Sigmoid colon (tissue), 7 donors: Measurements from ENCODE around the gene BCR. TPM values are rescaled to one million over a fixed set of nuclear protein-coding genes. Genes with fewer than 3 reads are reported as not detected.

Experiments used
- DNase-seq: peaks from one replicate; pipeline ENCODE4 v3.0.0-alpha.2; 2019
- H3K27ac ChIP-seq, 4 donors: fragments of 200-600 bp; sonication (generic); one replicate each; pipeline ENCODE4 v1.5.1; 2016 to 2019; ENCODE audit warnings: mild to moderate bottlenecking in 1 of 4
- H3K27me3 ChIP-seq, 3 donors: fragments of 200-600 bp; sonication (generic); one replicate each; pipeline ENCODE4 v1.5.1; 2019; ENCODE audit warnings: mild to moderate bottlenecking in 1 of 3
- H3K36me3 ChIP-seq, 4 donors: fragments of 200-600 bp; sonication (generic); one replicate each; pipeline ENCODE4 v1.5.1; 2016 to 2019
- H3K4me1 ChIP-seq, 4 donors: fragments of 200-600 bp; sonication (generic); one replicate each; pipeline ENCODE4 v1.5.1; 2017 to 2019
- H3K4me3 ChIP-seq, 4 donors: fragments of 200-600 bp; sonication (generic); one replicate each; pipeline ENCODE4 v1.5.1; 2017 to 2019; ENCODE audit warnings: mild to moderate bottlenecking in 2 of 4, moderate library complexity in 1 of 4
- H3K9me3 ChIP-seq, 4 donors: fragments of 200-600 bp in 3 of 4; sonication (generic) in 3 of 4; one replicate each; pipeline versions ENCODE4 v1.5.1 to v1.6.1; 2013 to 2019
- EP300 ChIP-seq, 4 donors: sonication (generic); formaldehyde crosslinking; IDR thresholded peaks; one replicate each; pipeline ENCODE4 v1.6.1; 2017; ENCODE audit warnings: antibody characterized with exemption in 4 of 4
- POLR2A ChIP-seq, 2 donors: fragments of 450-650 bp; IDR thresholded peaks; one replicate each; pipeline ENCODE4 v1.6.1; 2016; ENCODE audit warnings: antibody characterized with exemption in 2 of 2, mild to moderate bottlenecking in 2 of 2, moderate library complexity in 2 of 2
- POLR2AphosphoS5 ChIP-seq, 4 donors: sonication (generic); formaldehyde crosslinking; IDR thresholded peaks; one replicate each; pipeline ENCODE4 v1.6.1; 2017; ENCODE audit warnings: antibody characterized with exemption in 4 of 4
- WGBS, 2 donors: extraction: QIAGEN DNeasy Blood & Tissue Kit; methylation state at CpG; one replicate each; pipeline ENCODE4 v1.1.7; 2013; 5-methylcytosine and 5-hydroxymethylcytosine counted together
- intact Hi-C: fragments of 100-400 bp; cut with DNase I; formaldehyde crosslinking; loops from one replicate; pipeline ENCODE4 v1.15.1; 2023
- polyA plus RNA-seq, 3 donors: library from polyadenylated mRNA; stranded (reverse); fragments of 200-250 nt; gene quantifications; one replicate each; pipeline ENCODE4 v1.2.3, GENCODE V29; 2013
- total RNA-seq, 4 donors: library from RNA; depleted of rRNA; stranded (reverse); fragments of >200 nt; gene quantifications; one replicate each; pipeline ENCODE4 v1.1.0, GENCODE V29; 2016
- TF ChIP-seq, protein P1 (sequence below), 4 experiments: fragments of 450-650 bp in 3 of 4; fragments of 200-600 bp in 1 of 4; IDR thresholded peaks; one replicate each; pipeline ENCODE4 v1.5.1; 2016 to 2019; ENCODE audit warnings: antibody characterized with exemption in 4 of 4, mild to moderate bottlenecking in 3 of 4, moderate library complexity in 2 of 4
- donor health status: healthy with polysubstance abuse.
- donor health status: Bipolar disorder and iron deficiency.
- donor health status: healthy.

The BCR gene
- total and polyA plus RNA-seq, 7 donors = 10.8 to 39.9 (median 17.5) TPM

- DNase-seq = no peak
- Histone ChIP-seq H3K27me3 (no peaks in the 10 kb centered on the region), H3K27ac (peak overlapping the region; percentile 68 to 86 (median 79)), H3K4me1 (peaks cover 0 to 68% (median 57%) of the 10 kb centered on the region in 4 donors), H3K9me3 (no peaks in the 10 kb centered on the region), H3K4me3 (peak overlapping the region; percentile 17 to 77 (median 72)), H3K36me3 (no peaks in the 10 kb centered on the region)
- intact Hi-C loops = no loop called here
- TF ChIP-seq, protein P1, sequence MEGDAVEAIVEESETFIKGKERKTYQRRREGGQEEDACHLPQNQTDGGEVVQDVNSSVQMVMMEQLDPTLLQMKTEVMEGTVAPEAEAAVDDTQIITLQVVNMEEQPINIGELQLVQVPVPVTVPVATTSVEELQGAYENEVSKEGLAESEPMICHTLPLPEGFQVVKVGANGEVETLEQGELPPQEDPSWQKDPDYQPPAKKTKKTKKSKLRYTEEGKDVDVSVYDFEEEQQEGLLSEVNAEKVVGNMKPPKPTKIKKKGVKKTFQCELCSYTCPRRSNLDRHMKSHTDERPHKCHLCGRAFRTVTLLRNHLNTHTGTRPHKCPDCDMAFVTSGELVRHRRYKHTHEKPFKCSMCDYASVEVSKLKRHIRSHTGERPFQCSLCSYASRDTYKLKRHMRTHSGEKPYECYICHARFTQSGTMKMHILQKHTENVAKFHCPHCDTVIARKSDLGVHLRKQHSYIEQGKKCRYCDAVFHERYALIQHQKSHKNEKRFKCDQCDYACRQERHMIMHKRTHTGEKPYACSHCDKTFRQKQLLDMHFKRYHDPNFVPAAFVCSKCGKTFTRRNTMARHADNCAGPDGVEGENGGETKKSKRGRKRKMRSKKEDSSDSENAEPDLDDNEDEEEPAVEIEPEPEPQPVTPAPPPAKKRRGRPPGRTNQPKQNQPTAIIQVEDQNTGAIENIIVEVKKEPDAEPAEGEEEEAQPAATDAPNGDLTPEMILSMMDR (IDR thresholded peaks at IDR 0.05) = no peak
- TF ChIP-seq POLR2AphosphoS5 (IDR thresholded peaks at IDR 0.05) (peak in 1 of 4 donors; percentile 34), EP300 (IDR thresholded peaks at IDR 0.05) (no peak)
- WGBS, 2 donors = 14 to 18% methylated on average over 11 of the region's 11 CpGs
Observed at GRCh38 chr22:23183061-23183698, 2.9 kb downstream of the BCR start.

DNA sequence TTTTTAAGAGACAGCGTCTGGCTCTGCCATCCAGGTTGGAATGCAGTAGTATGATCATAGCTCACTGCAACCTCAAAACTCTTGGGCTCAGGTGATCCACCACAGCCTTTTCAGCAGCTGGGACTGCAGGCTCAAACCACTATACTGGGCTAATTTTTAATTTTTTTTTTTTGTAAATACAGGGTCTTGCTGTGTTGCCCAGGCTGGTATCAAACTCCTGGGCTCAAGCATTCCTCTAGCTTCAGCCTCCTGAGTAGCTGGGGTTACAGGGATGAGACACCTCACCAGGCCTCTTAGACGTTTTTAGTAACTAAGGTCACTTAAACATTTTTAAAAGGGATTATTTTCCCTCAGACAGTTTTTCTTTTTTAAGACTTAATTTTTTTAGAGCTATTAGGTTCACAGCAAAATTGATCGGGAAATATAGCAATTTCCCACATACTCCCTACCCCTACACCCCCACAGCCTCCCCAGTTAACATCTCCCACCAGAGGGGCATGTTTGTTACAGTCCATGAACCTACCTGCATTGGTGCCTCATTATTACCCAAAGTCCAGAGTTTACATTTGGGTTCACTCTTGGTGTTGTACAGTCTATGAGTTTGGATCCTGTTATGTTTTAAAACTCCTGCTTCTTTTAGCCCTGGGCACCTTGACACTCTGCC, 3.9 kb downstream of the BCR start:
- H3K4me3 ChIP-seq = peak overlapping the region in 2 of 4 donors; percentile 74 to 77
- H3K4me1 ChIP-seq = peaks cover 0 to 59% (median 48%) of the 10 kb centered on the region in 4 donors
- peak overlapping the region in 3 of 4 donors; percentile 77 to 86 (median 81) for H3K27ac ChIP-seq
- H3K9me3 ChIP-seq = no peaks in the 10 kb centered on the region
- TF ChIP-seq EP300 (IDR thresholded peaks at IDR 0.05) = no peak
- no peak for TF ChIP-seq POLR2A (IDR thresholded peaks at IDR 0.05)
- TF ChIP-seq POLR2AphosphoS5 (IDR thresholded peaks at IDR 0.05) = no peak
- TF ChIP-seq, protein P1 (IDR thresholded peaks at IDR 0.05) = no peak
- DNase-seq = no peak
- intact Hi-C loops = no loop called here
- 67 to 70% methylated on average over 3 of the region's 3 CpGs for WGBS, 2 donors
- H3K36me3 ChIP-seq = no peaks in the 10 kb centered on the region
- no peaks in the 10 kb centered on the region for H3K27me3 ChIP-seq

DNA sequence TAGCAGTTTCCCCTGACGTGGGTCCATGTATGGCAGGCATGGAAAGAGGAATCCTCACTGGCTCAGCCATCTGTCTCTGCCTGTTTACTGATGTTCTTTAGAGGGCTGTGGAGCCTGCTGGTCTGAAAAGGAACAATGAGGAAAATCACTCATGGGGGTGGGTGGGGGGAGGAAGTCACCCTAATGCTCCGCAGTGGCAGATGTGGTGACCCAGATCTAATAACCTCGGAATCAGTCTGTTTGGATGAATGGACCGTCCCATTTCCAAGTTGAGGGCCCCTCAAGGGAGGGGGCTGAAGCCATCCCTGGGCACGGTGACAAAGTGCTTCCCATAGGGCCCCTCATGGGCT, 4.4 kb downstream of the BCR start:
- Histone ChIP-seq H3K9me3 (no peaks in the 10 kb centered on the region), H3K4me1 (peaks cover 0 to 54% (median 43%) of the 10 kb centered on the region in 4 donors), H3K36me3 (no peaks in the 10 kb centered on the region), H3K27ac (peak overlapping the region in 2 of 4 donors; percentile 77 to 86), H3K4me3 (no peak overlapping the region), H3K27me3 (no peaks in the 10 kb centered on the region)
- DNase-seq = no peak
- TF ChIP-seq EP300 (IDR thresholded peaks at IDR 0.05) = no peak
- TF ChIP-seq, protein P1 (IDR thresholded peaks at IDR 0.05) = no peak
- TF ChIP-seq POLR2A (IDR thresholded peaks at IDR 0.05) = no peak
- TF ChIP-seq POLR2AphosphoS5 (IDR thresholded peaks at IDR 0.05) = no peak
- 69 to 89% methylated on average over 5 of the region's 5 CpGs for WGBS, 2 donors
- intact Hi-C loops = no loop called here

DNA sequence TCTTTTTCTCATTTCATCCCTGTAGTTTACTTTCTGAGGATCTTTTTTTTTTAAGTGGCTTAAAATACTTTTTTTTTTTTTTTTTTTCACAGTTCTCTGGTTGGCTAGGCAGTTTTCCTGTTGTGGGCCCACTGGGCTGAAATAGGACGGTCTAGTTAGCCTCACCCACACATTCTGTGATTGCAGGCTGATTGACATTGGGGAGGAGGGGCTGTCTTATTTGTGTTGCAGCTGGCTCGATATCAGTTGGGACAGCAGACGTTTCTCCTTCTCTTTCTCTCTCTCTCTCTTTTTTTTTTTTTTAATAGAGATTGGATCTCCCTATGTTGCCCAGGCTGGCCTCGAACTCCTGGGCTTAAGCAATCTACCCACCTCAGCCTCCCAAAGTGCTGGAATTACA, 6.9 kb downstream of the BCR start:
- no peaks in the 10 kb centered on the region for H3K9me3 ChIP-seq
- no peak overlapping the region for H3K4me3 ChIP-seq
- H3K4me1 ChIP-seq = peaks cover 0 to 40% (median 28%) of the 10 kb centered on the region in 4 donors
- DNase-seq = no peak
- no peaks in the 10 kb centered on the region for H3K27me3 ChIP-seq
- H3K36me3 ChIP-seq = peaks cover 0 to 7% (median 0%) of the 10 kb centered on the region in 4 donors
- 65 to 78% methylated on average over 4 of the region's 4 CpGs for WGBS, 2 donors
- intact Hi-C loops = no loop called here
- TF ChIP-seq, protein P1 (IDR thresholded peaks at IDR 0.05) = no peak
- TF ChIP-seq POLR2A (IDR thresholded peaks at IDR 0.05) = no peak
- TF ChIP-seq EP300 (IDR thresholded peaks at IDR 0.05) = no peak
- TF ChIP-seq POLR2AphosphoS5 (IDR thresholded peaks at IDR 0.05) = no peak
- peak overlapping the region in 1 of 4 donors; percentile 53 for H3K27ac ChIP-seq
